ENCODE results near the gene RACGAP1. TPM values are rescaled to one million over a fixed set of nuclear protein-coding genes. Genes with fewer than 3 reads are reported as not detected.
"Not testable (repeated sequence)": the region's sequence is repeated elsewhere in the genome, so short reads cannot be mapped to it uniquely, and the experiment has no call there.

The RACGAP1 gene
- total RNA-seq, 2 donors from 2014 or later: 3.9 to 4.6 TPM

DNA sequence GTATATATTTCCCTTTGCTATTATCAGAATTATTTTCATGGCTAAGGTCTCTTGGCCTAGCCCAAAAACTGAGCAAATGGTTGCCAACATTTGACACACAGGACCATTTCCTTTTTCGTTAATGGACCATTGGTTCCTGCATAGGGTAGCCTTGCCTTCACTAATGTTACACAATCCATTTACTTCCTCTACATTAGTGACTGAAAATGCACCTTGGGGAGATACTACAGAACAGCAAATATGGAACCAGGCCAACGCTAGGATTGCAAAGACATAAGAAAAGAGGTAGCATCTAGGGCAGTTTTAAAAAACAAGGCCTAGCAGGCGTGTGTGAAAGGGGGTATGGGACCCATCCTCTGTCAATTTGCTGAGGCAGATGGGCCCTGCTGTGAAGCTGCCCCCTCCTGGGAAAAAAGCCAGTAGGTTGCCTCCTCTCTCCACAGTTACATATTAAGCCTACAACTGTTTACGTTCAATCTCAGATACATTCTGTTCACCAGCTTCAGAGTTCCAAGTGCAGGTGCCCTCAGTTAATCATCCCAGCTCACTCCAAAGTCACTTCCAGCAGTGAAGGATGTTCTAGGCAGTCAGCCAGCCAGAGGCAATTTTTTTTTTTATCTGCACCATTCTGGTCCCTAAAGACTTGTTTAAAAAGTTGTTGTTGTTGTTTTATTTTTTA is 37.5 kb downstream of the RACGAP1 start:
- Histone ChIP-seq H3K4me3 (no peak overlapping the region), H3K27ac (peak overlapping the region in 1 of 4 donors; percentile 7), H3K4me1 (no peaks in the 10 kb centered on the region), H3K9me3 (no peaks in the 10 kb centered on the region), H3K27me3 (no peaks in the 10 kb centered on the region), H3K36me3 (replicated peaks in 1 of 2; ENCODE audit: insufficient read depth in 1 of 2, low read depth in 2 of 2) (no peaks in the 10 kb centered on the region)
- DNase-seq: no peak
- intact Hi-C loops (cut with DNase I): no loop called here
- 56 to 79% methylated on average over 4 of the region's 4 CpGs for WGBS, 2 donors
- ATAC-seq: no peak
- no peak for TF ChIP-seq CTCF (IDR thresholded peaks at IDR 0.05)
- no peak for TF ChIP-seq POLR2A (IDR thresholded peaks at IDR 0.05)

- WGBS, 2 donors: 85 to 89% methylated on average over 3 of the region's 3 CpGs
- H3K9me3 ChIP-seq; DNase-seq; H3K4me1 ChIP-seq; H3K4me3 ChIP-seq; intact Hi-C loops (cut with DNase I); H3K36me3 ChIP-seq (replicated peaks in 1 of 2; ENCODE audit: insufficient read depth in 1 of 2, low read depth in 2 of 2); H3K27ac ChIP-seq; H3K27me3 ChIP-seq; ATAC-seq: not testable (repeated sequence)
These were observed 38.8 kb downstream of the RACGAP1 start for GRCh38 chr12:49986476-49986875.

- no peaks in the 10 kb centered on the region for H3K4me1 ChIP-seq
- intact Hi-C loops (cut with DNase I): no loop called here
These were observed 39.3 kb downstream of the RACGAP1 start for GRCh38 chr12:49985981-49986380.

DNA sequence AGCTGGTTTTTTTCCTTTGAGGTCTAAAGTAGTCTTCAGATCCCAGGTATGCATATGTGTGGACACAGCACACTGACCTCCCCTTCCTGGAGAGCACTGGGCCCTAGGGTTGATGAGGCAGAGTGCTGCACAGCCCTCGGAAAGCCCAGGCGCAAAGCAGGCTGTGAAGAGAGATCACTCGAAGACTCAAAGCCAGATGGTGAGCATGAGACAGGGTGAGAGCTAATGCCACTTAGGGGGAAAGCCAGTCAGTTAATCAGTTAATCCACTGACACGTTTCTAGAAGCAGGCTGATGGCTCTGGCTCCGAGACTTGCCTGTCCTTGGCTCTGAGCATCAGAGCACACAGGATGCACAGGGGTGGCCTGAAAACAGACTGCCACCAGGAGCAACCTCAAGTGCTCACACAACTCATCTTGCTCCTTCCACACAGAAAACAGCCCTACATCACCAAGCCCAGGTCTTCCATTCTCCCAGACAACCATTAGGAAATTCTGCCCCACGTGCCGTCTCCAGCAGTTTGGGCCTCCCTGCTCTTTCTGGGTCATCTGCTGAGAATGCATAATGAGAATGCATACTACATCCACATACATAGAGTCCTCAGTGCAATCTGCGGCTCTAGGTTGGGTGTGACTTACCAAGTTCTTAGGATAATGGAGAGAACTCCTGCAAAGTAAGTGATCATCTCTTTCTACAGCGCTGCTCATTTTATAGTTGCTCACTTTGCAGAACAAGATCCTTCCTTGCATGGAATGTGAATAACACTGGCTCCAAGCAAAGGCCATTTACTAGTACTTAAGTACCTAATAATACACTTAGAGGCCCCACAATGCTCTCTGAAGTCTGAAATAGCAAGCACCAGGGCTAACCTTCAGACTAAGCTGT is 40.6 kb downstream of the RACGAP1 start:
- Histone ChIP-seq H3K4me1 (no peaks in the 10 kb centered on the region), H3K9me3 (no peaks in the 10 kb centered on the region), H3K27ac (no peak overlapping the region), H3K4me3 (no peak overlapping the region), H3K27me3 (no peaks in the 10 kb centered on the region), H3K36me3 (replicated peaks in 1 of 2; ENCODE audit: insufficient read depth in 1 of 2, low read depth in 2 of 2) (no peaks in the 10 kb centered on the region)
- ATAC-seq (peak; percentile 21), DNase-seq (no peak)
- intact Hi-C loops (cut with DNase I): no loop called here
- no peak for TF ChIP-seq POLR2A (IDR thresholded peaks at IDR 0.05)
- no peak for TF ChIP-seq CTCF (IDR thresholded peaks at IDR 0.05)
- 84 to 88% methylated on average over 9 of the region's 9 CpGs for WGBS, 2 donors

More at GRCh38 chr12:49985981-49986380, 39.3 kb downstream of the RACGAP1 start:
- Histone ChIP-seq H3K36me3 (replicated peaks in 1 of 2; ENCODE audit: insufficient read depth in 1 of 2, low read depth in 2 of 2) (no peaks in the 10 kb centered on the region), H3K4me3 (no peak overlapping the region), H3K27ac (no peak overlapping the region), H3K27me3 (no peaks in the 10 kb centered on the region), H3K9me3 (no peaks in the 10 kb centered on the region)
- DNase-seq: no peak
- WGBS, 2 donors: 86 to 90% methylated on average over 5 of the region's 5 CpGs
- TF ChIP-seq POLR2A (IDR thresholded peaks at IDR 0.05): no peak
- TF ChIP-seq CTCF (IDR thresholded peaks at IDR 0.05): no peak
- no peak for ATAC-seq

DNA sequence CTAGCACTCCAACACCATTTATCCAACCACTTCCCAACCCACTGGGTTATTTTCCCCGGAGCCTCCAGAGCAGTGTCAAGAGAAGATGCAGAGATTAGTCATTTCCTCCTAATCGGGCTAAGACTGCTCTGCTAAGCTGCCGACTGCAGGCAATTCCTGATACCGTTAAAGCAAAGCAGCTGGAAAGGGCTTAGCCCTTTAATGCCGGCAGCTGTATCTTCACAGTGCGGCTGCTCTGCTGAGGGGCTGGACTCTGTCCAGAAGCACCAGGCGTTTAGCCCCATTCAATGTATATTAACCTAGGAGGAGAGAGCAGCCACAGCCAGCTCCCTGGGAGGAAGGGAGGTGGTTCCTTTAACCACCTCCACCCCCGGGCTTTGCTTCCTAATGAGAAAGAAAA is 41.4 kb downstream of the RACGAP1 start:
- Histone ChIP-seq H3K36me3 (replicated peaks in 1 of 2; ENCODE audit: insufficient read depth in 1 of 2, low read depth in 2 of 2) (no peaks in the 10 kb centered on the region), H3K27me3 (no peaks in the 10 kb centered on the region), H3K4me3 (no peak overlapping the region), H3K27ac (no peak overlapping the region), H3K9me3 (no peaks in the 10 kb centered on the region), H3K4me1 (peaks cover 3% of the 10 kb centered on the region)
- DNase-seq: no peak
- intact Hi-C loops (cut with DNase I): no loop called here
- WGBS, 2 donors: 9 to 24% methylated on average over 8 of the region's 8 CpGs
- TF ChIP-seq POLR2A (IDR thresholded peaks at IDR 0.05) (no peak), CTCF (IDR thresholded peaks at IDR 0.05) (no peak)
- peak; percentile 22 for ATAC-seq
